ENCODE data around the gene CYP4V2.

GRCh38 chr4:186148336-186148975, 42.9 kb upstream of the CYP4V2 start:
- no peak for TF ChIP-seq EZH2 (IDR thresholded peaks at IDR 0.05; ENCODE audit: insufficient read depth, poor library complexity, severe bottlenecking)
- TF ChIP-seq EZH2phosphoT487 (IDR thresholded peaks at IDR 0.05; ENCODE audit: insufficient read depth, low read depth) = no peak

Data from GM23248 (cell line).